SK-N-SH treated with all-trans-retinoic acid at 6 μM for 48 hours (cell line): ENCODE data around the gene ZNF627.

Experiments
- ATAC-seq: fragments of 200-7000 bp; cut with Tn5 transposase; 3 replicates; pipeline ENCODE4 v1.9.1; 2020; ENCODE audit warnings: mild to moderate bottlenecking, moderate library complexity
- BACH2 ChIP-seq: fragments of 250-450 bp; sonication (Bioruptor Pico); IDR thresholded peaks from 2 replicates; pipeline ENCODE4 v1.9.0; 2021; ENCODE audit warnings: mild to moderate bottlenecking, borderline replicate concordance
- CREB5 ChIP-seq: fragments of 250-450 bp; sonication (Bioruptor Pico); IDR thresholded peaks from 2 replicates; pipeline ENCODE4 v1.5.1; 2020; ENCODE audit warnings: low read depth, mild to moderate bottlenecking, moderate library complexity
- CSDC2 ChIP-seq: fragments of 250-450 bp; sonication (Bioruptor Pico); IDR thresholded peaks from 2 replicates; pipeline ENCODE4 v1.5.0; 2020; ENCODE audit warnings: mild to moderate bottlenecking, moderate library complexity
- CSRNP3 ChIP-seq: fragments of 250-450 bp; sonication (Bioruptor Pico); IDR thresholded peaks from 2 replicates; pipeline ENCODE4 v1.5.1; 2021; ENCODE audit warnings: mild to moderate bottlenecking, moderate library complexity
- ESRRG ChIP-seq: fragments of 250-450 bp; sonication (Bioruptor Pico); IDR thresholded peaks from 2 replicates; pipeline ENCODE4 v1.6.1; 2021; ENCODE audit warnings: mild to moderate bottlenecking
- GLIS3 ChIP-seq: fragments of 250-450 bp; sonication (Bioruptor Pico); IDR thresholded peaks from 2 replicates; pipeline ENCODE4 v1.5.0; 2020; ENCODE audit warnings: mild to moderate bottlenecking, moderate library complexity
- ISL1 ChIP-seq: fragments of 250-450 bp; sonication (Bioruptor Pico); IDR thresholded peaks from 2 replicates; pipeline ENCODE4 v2.1.2; 2022; ENCODE audit warnings: mild to moderate bottlenecking, moderate library complexity
- OSR1 ChIP-seq: fragments of 250-450 bp; sonication (Bioruptor Pico); IDR thresholded peaks from 2 replicates; pipeline ENCODE4 v1.8.0; 2022; ENCODE audit warnings: moderate library complexity, mild to moderate bottlenecking, inconsistent platforms
- PATZ1 ChIP-seq: fragments of 250-450 bp; sonication (Bioruptor Pico); IDR thresholded peaks from 2 replicates; pipeline ENCODE4 v1.8.0; 2020; ENCODE audit warnings: mild to moderate bottlenecking, moderate library complexity, borderline replicate concordance
- RARB ChIP-seq: fragments of 250-450 bp; sonication (Bioruptor Pico); IDR thresholded peaks from 2 replicates; pipeline ENCODE4 v1.8.0; 2021; ENCODE audit warnings: mild to moderate bottlenecking, moderate library complexity
- SNAI2 ChIP-seq: fragments of 250-450 bp; sonication (Bioruptor Pico); IDR thresholded peaks from 2 replicates; pipeline ENCODE4 v1.5.0; 2020; ENCODE audit warnings: mild to moderate bottlenecking, moderate library complexity
- TCF4 ChIP-seq: fragments of 250-450 bp; sonication (Bioruptor Pico); IDR thresholded peaks from 2 replicates; pipeline ENCODE4 v1.8.0; 2021; ENCODE audit warnings: mild to moderate bottlenecking, moderate library complexity, borderline replicate concordance
- TSHZ2 ChIP-seq: fragments of 250-450 bp; sonication (Bioruptor Pico); IDR thresholded peaks from 2 replicates; pipeline ENCODE4 v1.5.0; 2020; ENCODE audit warnings: mild to moderate bottlenecking, moderate library complexity
- ZC3H10 ChIP-seq: fragments of 250-450 bp; sonication (Bioruptor Pico); IDR thresholded peaks from 2 replicates; pipeline ENCODE4 v1.5.1; 2021; ENCODE audit warnings: mild to moderate bottlenecking, moderate library complexity
- ZFP3 ChIP-seq: fragments of 250-450 bp; sonication (Bioruptor Pico); IDR thresholded peaks from 2 replicates; pipeline ENCODE4 v1.5.0; 2020; ENCODE audit warnings: mild to moderate bottlenecking, moderate library complexity
- ZNF565 ChIP-seq: fragments of 450-650 bp; formaldehyde crosslinking; conservative IDR thresholded peaks from 2 replicates; pipeline ENCODE4 v1.5.0; 2020; ENCODE audit warnings: low read depth, mild to moderate bottlenecking, moderate library complexity
- ZNF70 ChIP-seq: fragments of 450-650 bp; formaldehyde crosslinking; IDR thresholded peaks from 2 replicates; pipeline ENCODE4 v1.5.0; 2020; ENCODE audit warnings: mild to moderate bottlenecking, moderate library complexity
- ZNF8 ChIP-seq: fragments of 450-650 bp; formaldehyde crosslinking; IDR thresholded peaks from 2 replicates; pipeline ENCODE4 v1.5.0; 2020; ENCODE audit warnings: mild to moderate bottlenecking, moderate library complexity

ZNF627 gene

GRCh38 chr19:11652056-11652455, 54.8 kb downstream of the ZNF627 start:
- TF ChIP-seq TSHZ2: no peak
- TF ChIP-seq CSRNP3 (CRISPR knock-in tag): no peak
- TF ChIP-seq ISL1: no peak
- no peak for TF ChIP-seq ZNF565
- no peak for TF ChIP-seq TCF4 (CRISPR knock-in tag)
- no peak for TF ChIP-seq RARB
- no peak for TF ChIP-seq ZNF8
- TF ChIP-seq, all 23 proteins: peak for 0
- ATAC-seq: no peak

GRCh38 chr19:11652492-11652891, 55.2 kb downstream of the ZNF627 start:
- ATAC-seq: no peak
- TF ChIP-seq OSR1 (CRISPR knock-in tag): no peak
- TF ChIP-seq CREB5 (CRISPR knock-in tag): no peak
- no peak for TF ChIP-seq GLIS3
- TF ChIP-seq ZNF8: no peak
- TF ChIP-seq PATZ1 (CRISPR knock-in tag): no peak
- no peak for TF ChIP-seq ZFP3
- no peak for TF ChIP-seq ESRRG (CRISPR knock-in tag)
- TF ChIP-seq CSRNP3 (CRISPR knock-in tag): no peak
- TF ChIP-seq, all 23 proteins: peak for 0

- ATAC-seq: no peak
Measured at GRCh38 chr19:11656535-11656934, 59.3 kb downstream of the ZNF627 start.

More at GRCh38 chr19:11656535-11656934, 59.3 kb downstream of the ZNF627 start:
- no peak for TF ChIP-seq ZNF70
- TF ChIP-seq ESRRG (CRISPR knock-in tag): no peak
- no peak for TF ChIP-seq CSRNP3 (CRISPR knock-in tag)
- TF ChIP-seq TSHZ2: no peak
- no peak for TF ChIP-seq BACH2 (CRISPR knock-in tag)
- no peak for TF ChIP-seq TCF4 (CRISPR knock-in tag)
- TF ChIP-seq RARB: no peak
- no peak for TF ChIP-seq ZC3H10 (CRISPR knock-in tag)
- TF ChIP-seq ZFP3: no peak
- TF ChIP-seq CREB5 (CRISPR knock-in tag): no peak
- no peak for TF ChIP-seq SNAI2 (CRISPR knock-in tag)
- TF ChIP-seq GLIS3: no peak
- TF ChIP-seq ISL1: no peak
- no peak for TF ChIP-seq ZNF565
- no peak for TF ChIP-seq CSDC2 (CRISPR knock-in tag)
- no peak for TF ChIP-seq ZNF8
